ENCODE measurements around the gene ATP5ME.
"Not testable (repeated sequence)": the region's sequence is repeated elsewhere in the genome, so short reads cannot be mapped to it uniquely, and the experiment has no call there.

ATP5ME gene

DNA sequence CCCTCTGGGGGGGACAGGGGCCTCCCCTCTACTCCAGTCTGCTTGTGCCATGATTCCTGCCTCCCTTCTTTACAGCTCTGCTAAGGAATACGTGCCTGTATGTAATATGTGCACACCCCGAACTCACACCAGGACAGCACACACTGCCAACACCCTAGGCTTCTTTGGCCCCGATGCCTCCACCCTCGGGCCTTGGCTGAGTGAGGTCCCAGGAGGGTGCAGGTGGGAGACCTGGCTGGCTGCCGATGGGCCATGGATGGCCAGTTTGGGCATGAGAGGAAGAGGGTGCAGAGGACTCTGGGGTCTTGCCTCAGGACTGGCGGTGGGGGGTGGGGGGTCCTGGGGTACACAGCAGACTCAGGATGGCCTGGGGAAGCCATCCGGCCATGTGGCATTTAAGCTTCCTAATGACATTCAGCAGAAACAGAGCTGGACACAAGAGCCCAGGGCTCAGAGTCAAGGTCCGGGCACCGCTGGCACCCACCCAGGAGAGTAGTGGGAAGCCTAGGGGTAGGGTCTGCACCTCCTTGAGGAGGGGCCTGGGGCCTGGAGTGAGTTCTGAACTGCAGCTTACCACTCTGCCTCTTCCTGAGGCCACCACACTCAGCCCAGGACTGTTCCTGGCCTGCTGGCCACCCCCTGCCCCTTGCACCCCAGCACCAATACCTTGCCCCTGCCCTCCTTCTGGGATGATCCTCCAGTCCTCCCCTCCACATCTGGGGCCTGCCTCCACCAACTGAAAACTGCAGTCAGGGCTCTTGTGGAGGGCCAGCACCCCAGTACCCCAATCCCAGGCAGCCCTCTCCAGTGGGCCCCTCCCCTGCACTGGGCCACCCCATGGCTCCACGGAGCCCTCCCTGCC lies 29.5 kb upstream of the ATP5ME start:
- H3K4me3 ChIP-seq (ENCODE audit: low read depth, low read length): no peak overlapping the region
- no peaks in the 10 kb centered on the region for H3K9me3 ChIP-seq (ENCODE audit: control insufficient read depth, insufficient read depth, low read length)
- H3K27me3 ChIP-seq (ENCODE audit: control insufficient read depth, insufficient read depth, low read length): peaks cover 5% of the 10 kb centered on the region
- no peaks in the 10 kb centered on the region for H3K36me3 ChIP-seq (ENCODE audit: control insufficient read depth, insufficient read depth, low read length)
- no peak overlapping the region for H3K9ac ChIP-seq (ENCODE audit: low read depth, low read length)
- no peaks in the 10 kb centered on the region for H3K4me1 ChIP-seq (ENCODE audit: control insufficient read depth, insufficient read depth, low read length)

DNA sequence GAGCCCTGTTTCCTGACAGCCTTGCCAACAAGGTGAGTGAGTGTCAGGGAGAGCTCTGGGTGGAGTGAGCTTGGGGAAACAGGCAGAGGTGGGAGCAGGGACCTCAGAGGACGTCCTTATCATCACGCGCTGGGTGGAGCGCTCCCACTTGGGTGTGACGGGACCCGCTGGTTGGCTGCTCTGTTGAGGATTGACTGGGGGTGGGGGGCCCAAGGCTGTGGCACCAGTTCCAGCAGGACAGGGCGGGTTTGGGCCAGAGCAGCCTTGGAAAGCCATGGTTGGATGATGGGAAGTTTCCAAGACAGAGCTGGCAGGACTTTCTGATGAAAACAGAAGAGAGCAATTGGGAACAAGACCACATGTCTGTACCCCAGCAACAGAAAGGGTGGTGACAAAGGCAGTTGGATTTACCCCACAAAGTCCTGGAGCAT lies 28.6 kb upstream of the ATP5ME start:
- Histone ChIP-seq H3K4me1 (ENCODE audit: control insufficient read depth, insufficient read depth, low read length) (no peaks in the 10 kb centered on the region), H3K27me3 (ENCODE audit: control insufficient read depth, insufficient read depth, low read length) (peaks cover 5% of the 10 kb centered on the region)

DNA sequence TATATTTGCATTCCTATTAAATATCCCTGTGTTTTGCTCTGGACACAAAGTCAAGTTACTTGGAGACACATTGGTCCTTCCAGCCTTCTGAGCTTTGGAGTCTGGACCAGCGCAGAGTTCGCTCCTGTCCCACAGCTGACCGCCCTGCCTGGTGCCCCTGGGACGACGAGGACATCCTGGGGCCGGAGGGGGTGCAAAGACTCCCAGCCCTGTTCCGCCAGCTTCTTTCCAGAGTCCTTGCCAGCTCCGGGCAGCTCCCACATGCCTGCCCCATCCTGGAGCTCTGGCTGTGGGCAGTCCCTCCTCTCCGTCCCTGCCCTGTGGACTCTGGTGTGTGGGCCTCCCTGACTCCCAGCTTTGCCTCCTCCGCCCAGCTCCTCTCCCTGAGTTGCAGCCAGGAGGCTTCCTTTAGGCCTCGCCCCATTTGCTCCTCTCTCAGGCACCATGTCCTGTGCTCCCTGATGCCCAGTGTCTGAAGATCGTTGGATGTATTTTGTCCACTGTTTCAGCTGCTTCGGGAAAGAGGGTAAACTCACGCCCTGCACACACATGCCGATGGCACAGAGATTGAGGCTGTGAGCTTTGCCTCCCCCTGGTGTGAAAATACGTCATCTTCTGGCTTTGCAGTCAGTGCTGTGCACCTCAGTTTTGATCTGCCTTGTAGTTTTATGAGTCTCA lies 26.6 kb upstream of the ATP5ME start:
- H3K27me3 ChIP-seq (ENCODE audit: control insufficient read depth, insufficient read depth, low read length): peaks cover 5% of the 10 kb centered on the region
- H3K4me3 ChIP-seq (ENCODE audit: low read depth, low read length): no peak overlapping the region
- no peak overlapping the region for H3K9ac ChIP-seq (ENCODE audit: low read depth, low read length)
- H3K9me3 ChIP-seq (ENCODE audit: control insufficient read depth, insufficient read depth, low read length): no peaks in the 10 kb centered on the region
- H3K4me1 ChIP-seq (ENCODE audit: control insufficient read depth, insufficient read depth, low read length): no peaks in the 10 kb centered on the region
- H3K36me3 ChIP-seq (ENCODE audit: control insufficient read depth, insufficient read depth, low read length): no peaks in the 10 kb centered on the region

More for the DNA sequence above, 28.6 kb upstream of the ATP5ME start:
- H3K9ac ChIP-seq (ENCODE audit: low read depth, low read length): no peak overlapping the region
- H3K36me3 ChIP-seq (ENCODE audit: control insufficient read depth, insufficient read depth, low read length): no peaks in the 10 kb centered on the region
- H3K9me3 ChIP-seq (ENCODE audit: control insufficient read depth, insufficient read depth, low read length): no peaks in the 10 kb centered on the region
- no peak overlapping the region for H3K4me3 ChIP-seq (ENCODE audit: low read depth, low read length)

DNA sequence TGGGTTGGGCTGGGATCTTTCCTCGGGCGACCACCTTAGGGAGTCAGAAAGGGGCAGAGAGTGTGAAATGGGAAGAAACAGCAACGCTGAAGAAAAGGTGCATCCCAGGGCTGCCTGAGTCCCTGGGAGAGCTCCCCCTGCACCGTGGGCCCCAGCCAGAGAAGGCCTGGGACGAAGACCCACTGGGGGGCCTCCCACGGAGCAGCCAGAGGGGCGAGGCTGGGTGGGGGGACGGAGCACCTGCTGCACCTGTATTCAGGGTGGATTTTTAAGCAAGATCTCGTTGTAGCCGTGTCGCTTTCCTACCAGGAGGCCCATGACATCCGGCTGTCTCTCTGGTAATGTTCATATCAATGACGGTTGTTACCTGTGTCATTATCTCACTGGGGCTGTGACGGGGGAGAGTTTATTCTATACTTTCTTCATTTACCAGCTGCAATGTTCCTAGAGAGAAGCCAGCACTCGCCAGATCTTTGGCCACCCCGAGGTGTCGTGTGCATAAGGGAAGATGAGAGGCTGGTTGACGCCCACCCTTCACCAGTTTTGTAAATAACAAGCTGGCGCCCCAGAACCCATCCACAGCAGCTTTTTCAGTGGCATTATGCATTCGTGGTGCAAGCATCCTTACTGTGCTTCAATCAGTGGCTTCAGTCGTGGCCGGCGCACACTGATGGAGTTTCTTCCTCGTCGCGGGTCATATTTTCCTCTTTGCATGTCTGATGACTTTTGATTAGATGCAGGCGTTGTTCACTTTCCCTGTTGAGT lies 25.9 kb upstream of the ATP5ME start:
- Histone ChIP-seq H3K36me3 (ENCODE audit: control insufficient read depth, insufficient read depth, low read length) (no peaks in the 10 kb centered on the region), H3K9me3 (ENCODE audit: control insufficient read depth, insufficient read depth, low read length) (no peaks in the 10 kb centered on the region), H3K9ac (ENCODE audit: low read depth, low read length) (no peak overlapping the region), H3K27me3 (ENCODE audit: control insufficient read depth, insufficient read depth, low read length) (peaks cover 4% of the 10 kb centered on the region), H3K4me3 (ENCODE audit: low read depth, low read length) (no peak overlapping the region), H3K4me1 (ENCODE audit: control insufficient read depth, insufficient read depth, low read length) (no peaks in the 10 kb centered on the region)

DNA sequence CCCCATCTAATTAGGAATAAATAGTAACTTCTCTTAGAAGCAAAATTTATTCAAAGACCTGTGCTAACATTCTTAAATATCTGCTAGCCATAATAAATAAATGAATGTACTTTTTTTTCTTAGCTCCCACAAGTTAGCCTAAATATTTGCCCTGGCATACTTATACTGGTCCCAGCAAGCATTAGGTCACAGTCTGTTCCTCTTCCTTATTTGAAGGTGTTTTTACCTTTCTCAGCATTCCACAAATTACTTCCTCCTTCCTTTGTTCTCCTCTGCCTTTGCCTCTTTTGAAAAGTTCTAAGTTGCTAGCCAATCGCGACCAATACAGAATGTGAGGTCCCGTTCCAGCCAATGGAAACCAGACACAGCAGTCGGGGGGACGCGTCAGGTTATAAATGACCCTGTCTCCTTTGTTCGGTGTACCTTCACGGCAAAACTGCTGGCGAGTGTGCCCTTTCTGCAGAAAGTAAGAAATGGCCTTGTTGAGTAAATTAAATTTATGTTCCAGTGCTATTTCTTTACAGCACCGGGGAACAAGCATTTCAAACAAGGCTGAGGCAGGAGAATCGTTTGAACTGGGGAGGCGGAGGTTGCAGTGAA lies 20.4 kb upstream of the ATP5ME start:
- H3K9ac ChIP-seq (ENCODE audit: low read depth, low read length); H3K36me3 ChIP-seq (ENCODE audit: control insufficient read depth, insufficient read depth, low read length); H3K9me3 ChIP-seq (ENCODE audit: control insufficient read depth, insufficient read depth, low read length); H3K4me1 ChIP-seq (ENCODE audit: control insufficient read depth, insufficient read depth, low read length); H3K27me3 ChIP-seq (ENCODE audit: control insufficient read depth, insufficient read depth, low read length); H3K4me3 ChIP-seq (ENCODE audit: low read depth, low read length): not testable (repeated sequence)

DNA sequence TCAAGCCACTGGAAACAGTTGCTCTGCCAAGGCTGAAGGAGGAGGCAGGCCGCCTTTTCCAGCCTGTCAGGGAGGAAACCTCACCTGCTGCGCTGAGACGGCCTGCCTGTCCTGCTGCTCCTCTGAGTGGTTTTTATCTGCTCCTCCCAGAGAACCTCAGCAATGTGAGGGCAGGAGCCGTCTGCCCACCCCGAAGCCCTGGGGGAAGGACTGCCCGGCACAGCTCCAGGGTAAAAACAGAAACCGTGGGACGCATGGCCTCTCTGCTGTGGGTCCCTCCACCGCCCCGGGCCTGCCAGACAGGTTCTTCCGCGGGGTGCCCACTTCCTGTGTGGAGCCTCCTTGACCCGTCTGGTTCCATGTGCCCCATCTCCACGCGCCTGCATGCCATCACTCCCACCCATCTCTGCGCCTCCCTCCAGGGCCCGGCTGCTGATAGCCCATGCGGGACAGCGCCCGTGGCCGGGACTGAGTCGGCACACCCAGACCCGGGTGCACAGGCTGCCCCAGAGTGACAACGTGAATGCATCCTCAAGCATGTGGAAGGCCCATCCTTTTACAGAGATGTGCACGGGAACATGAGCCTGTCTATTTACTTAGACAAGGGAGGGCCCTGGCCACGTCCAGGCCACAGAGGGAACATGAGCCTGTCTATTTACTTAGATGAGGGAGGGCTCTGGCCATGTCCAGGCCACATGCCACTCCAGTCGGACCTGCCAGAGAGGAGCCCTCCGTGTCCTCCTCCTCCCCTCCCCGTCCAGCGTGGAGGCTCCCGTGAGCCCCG lies 18.9 kb upstream of the ATP5ME start:
- no peak overlapping the region for H3K4me3 ChIP-seq (ENCODE audit: low read depth, low read length)
- H3K27me3 ChIP-seq (ENCODE audit: control insufficient read depth, insufficient read depth, low read length): no peaks in the 10 kb centered on the region
- peaks cover 5% of the 10 kb centered on the region for H3K4me1 ChIP-seq (ENCODE audit: control insufficient read depth, insufficient read depth, low read length)
- no peaks in the 10 kb centered on the region for H3K36me3 ChIP-seq (ENCODE audit: control insufficient read depth, insufficient read depth, low read length)
- no peaks in the 10 kb centered on the region for H3K9me3 ChIP-seq (ENCODE audit: control insufficient read depth, insufficient read depth, low read length)
- H3K9ac ChIP-seq (ENCODE audit: low read depth, low read length): no peak overlapping the region

DNA sequence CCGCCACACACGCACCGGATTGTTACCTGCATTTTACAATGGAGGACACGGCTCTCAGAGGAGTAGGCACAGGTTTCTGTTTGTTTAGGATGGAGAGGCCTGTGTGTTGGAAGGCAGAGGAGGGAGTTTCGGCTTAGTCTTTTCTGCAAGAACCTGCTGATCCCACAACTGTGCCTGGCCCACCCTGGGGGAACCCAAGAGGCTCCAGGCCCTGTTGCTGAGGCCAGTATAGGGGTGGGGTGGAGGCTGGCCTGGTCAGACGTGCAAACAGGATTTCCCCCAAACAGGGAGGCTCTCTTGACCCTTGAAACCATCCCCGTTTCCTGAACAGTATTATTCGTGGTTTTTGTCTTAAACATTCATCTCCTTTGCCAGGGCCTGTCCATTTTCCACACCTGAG lies 15.6 kb upstream of the ATP5ME start:
- H3K9me3 ChIP-seq (ENCODE audit: control insufficient read depth, insufficient read depth, low read length): no peaks in the 10 kb centered on the region
- H3K9ac ChIP-seq (ENCODE audit: low read depth, low read length): peak overlapping the region; percentile 38
- H3K4me3 ChIP-seq (ENCODE audit: low read depth, low read length): peak overlapping the region; percentile 39
- no peaks in the 10 kb centered on the region for H3K27me3 ChIP-seq (ENCODE audit: control insufficient read depth, insufficient read depth, low read length)
- H3K4me1 ChIP-seq (ENCODE audit: control insufficient read depth, insufficient read depth, low read length): peaks cover 5% of the 10 kb centered on the region
- H3K36me3 ChIP-seq (ENCODE audit: control insufficient read depth, insufficient read depth, low read length): no peaks in the 10 kb centered on the region

DNA sequence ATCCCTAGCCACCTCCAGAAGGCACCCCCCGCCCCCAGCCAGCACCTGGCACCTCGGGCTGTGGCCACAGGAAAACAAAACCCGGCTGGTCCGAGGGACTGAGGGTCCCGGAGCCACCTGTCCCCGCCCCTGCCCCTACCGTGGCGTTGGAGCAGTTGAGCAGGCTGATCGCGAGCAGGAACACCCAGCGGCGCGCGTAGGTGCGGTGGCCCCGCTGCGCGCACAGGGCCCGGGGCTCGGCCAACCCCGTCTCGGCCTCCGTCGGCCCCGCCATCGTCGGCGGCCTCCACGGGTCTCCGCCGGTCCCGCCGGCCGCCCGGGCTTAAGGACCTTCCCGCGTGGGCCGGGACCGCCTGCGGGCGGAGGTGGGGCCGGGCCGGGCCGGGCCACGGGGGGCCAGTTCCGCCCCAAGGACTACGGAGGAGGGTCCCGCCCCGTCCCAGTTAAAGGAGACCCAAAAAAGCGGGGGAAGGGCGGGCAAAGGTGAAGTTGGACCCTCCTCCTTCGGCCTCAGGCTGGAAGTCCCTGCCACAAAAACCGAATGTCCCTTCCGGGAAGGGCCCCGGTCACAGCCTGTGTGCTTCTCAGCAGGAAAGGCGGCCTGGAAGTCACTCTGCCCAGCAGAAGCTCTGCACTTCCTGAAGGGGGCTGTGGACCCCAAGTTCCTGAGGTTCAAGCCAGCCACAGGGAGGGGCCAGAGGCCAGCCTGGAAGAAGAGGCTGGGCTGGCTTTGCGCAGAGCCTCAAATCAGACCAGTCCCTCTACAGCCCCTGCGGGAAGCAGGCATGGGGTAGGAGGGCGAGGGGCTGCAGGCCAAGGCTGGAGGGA lies 15.0 kb upstream of the ATP5ME start, which contains the start of gene SLC49A3:
TSS of gene SLC49A3 (minus strand) at position 298 of the 828 bp plus-strand sequence. CDS start at position 274, 24 bp downstream.
- no peaks in the 10 kb centered on the region for H3K36me3 ChIP-seq (ENCODE audit: control insufficient read depth, insufficient read depth, low read length)
- peak within 1 kb of the TSS; percentile 39 for H3K4me3 ChIP-seq (ENCODE audit: low read depth, low read length)
- H3K9me3 ChIP-seq (ENCODE audit: control insufficient read depth, insufficient read depth, low read length): no peaks in the 10 kb centered on the region
- H3K9ac ChIP-seq (ENCODE audit: low read depth, low read length): peak within 1 kb of the TSS; percentile 38
- peaks cover 5% of the 10 kb centered on the region for H3K4me1 ChIP-seq (ENCODE audit: control insufficient read depth, insufficient read depth, low read length)
- H3K27me3 ChIP-seq (ENCODE audit: control insufficient read depth, insufficient read depth, low read length): no peaks in the 10 kb centered on the region

DNA sequence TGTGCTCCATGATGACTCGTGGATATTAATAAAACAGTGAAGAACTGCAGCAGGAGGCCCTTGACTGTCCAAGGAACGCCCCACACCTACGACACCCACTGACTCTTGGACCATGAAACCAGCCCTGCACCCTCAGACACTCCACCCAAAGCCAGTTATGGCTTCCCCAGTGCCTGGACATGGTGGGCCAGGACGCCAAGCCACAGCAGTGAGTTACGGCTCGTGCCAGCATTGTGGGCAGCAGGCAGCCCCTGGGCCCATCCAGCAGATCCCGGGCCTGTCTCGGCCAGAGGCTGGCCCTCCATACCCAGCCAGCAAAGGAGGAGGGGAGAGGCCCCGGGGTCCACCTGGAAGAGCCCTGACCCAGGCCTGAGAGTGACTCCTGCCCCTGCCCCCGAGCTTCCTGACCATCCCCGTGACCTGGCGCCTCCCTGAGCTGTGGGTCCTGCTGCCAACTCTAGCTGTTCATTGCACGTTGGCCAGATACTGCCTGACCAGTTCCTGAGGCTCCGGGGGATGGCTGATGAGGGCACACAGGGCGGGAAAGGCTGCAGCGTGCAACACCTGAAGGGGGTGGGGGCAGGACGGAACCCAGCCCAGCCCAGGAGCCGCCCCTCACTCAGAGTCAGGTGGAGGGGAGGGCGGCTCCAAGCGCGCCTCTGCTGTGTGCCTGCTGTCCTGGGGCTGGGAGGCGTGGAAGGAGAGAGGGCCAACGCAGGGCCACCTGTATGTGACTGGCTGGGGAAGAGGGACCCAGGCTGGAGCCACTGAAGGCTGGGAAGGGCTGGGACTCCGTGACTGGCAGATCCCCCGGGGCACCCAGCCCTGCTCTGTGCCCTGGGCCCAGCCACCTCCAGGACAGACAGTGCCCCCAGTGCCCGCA lies 14.1 kb upstream of the ATP5ME start:
- Histone ChIP-seq H3K9me3 (ENCODE audit: control insufficient read depth, insufficient read depth, low read length) (no peaks in the 10 kb centered on the region), H3K9ac (ENCODE audit: low read depth, low read length) (peak overlapping the region; percentile 37), H3K36me3 (ENCODE audit: control insufficient read depth, insufficient read depth, low read length) (no peaks in the 10 kb centered on the region), H3K27me3 (ENCODE audit: control insufficient read depth, insufficient read depth, low read length) (no peaks in the 10 kb centered on the region), H3K4me3 (ENCODE audit: low read depth, low read length) (peak overlapping the region; percentile 39), H3K4me1 (ENCODE audit: control insufficient read depth, insufficient read depth, low read length) (peaks cover 5% of the 10 kb centered on the region)

Measured in iPS-15b (cell line).